GM19372 (cell line): ENCODE data around the gene REEP1.

Experiments used
- ATAC-seq: cut with Tn5 transposase; IDR thresholded peaks from one replicate; pipeline ENCODE4 v1.9.1; 2021; ENCODE audit warnings: mild to moderate bottlenecking, low read depth, moderate library complexity; ENCODE audit not compliant: unreplicated experiment

Gene REEP1

DNA sequence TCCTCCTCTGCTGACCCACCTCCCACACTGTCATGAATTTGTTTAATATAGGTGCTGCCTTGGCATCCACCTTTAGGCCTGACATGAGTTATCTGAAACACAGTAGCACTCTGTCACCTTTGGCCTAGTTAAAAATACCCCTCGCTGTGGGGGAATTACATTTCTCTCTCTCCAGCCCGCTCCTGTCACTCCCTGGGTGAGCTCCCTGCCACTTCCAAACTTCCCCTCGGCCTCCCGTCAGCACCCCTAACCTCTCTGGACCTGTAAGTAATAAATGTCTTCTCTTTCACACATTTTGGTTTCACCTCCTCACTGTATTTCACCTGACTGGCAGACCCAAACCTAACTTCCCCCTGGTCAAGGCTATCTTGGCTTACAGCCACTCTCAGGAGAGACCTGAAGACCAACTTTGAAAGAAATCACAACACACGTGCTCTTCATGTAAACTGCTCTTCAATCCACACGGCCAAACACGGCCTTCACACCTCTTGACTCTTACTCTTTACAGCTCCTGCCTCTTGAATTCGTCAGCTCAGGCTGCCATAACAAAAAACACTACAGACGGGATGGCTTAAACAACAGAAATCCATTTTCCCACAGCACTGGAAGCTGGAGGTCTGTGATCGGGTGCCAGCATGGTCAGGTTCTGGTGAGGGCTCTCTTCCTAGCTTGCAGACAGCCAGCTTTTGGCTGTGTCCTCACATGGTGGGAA, 28.3 kb downstream of the REEP1 start:
- no peak for ATAC-seq

DNA sequence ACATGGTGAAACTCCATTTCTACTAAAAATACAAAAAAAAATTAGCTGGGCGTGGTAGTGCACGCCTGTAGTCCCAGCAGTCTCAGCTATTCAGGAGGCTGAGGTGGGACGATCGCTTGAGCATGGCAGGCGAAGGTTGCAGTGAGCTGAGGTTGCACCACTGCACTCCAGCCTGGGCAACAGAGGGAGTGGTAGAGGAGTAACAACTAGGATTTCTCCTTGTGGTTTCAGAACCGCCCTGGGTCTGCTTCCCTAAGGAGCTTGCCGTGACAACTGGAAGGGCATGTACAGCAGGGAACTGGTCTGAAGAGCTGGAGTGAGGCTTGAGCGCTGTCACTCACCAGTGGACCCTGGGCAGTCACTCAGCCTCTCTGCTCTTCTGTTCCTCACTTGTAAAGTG, 29.1 kb downstream of the REEP1 start:
- no peak for ATAC-seq

DNA sequence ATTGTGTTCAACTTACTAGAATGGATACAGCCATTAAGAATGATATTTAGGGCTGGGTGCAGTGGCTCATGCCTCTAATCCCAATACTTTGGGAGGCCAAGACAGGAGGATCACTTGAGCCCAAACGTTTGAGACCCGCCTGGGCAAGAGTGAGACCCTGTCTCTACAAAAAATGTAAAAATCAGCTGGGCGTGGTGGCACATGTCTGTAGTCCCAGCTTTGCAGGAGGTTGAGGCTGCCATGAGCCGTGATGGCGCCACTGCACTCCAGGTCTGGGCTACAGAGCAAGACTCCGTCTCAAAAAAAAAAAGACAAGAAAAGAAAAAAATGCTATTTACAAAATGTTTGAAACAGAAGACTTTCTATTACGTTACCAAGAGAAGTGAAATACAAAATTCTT, 30.0 kb downstream of the REEP1 start:
- no peak for ATAC-seq

DNA sequence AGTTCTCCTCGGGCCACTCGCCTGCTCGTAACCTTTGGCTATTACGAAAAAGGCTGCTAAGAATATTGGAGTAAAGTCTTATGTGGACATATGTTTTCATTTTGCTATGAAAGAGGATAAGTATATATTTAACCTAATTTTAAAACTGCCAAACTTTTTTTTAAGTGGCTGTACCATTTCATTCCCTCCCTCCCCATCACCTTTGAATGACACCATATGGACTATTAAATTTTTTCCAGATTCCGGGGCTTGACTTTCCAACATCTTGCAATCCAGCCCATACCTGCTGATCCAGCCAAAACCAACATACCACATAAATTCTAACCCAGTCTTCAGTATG, 31.5 kb downstream of the REEP1 start:
- no peak for ATAC-seq

DNA sequence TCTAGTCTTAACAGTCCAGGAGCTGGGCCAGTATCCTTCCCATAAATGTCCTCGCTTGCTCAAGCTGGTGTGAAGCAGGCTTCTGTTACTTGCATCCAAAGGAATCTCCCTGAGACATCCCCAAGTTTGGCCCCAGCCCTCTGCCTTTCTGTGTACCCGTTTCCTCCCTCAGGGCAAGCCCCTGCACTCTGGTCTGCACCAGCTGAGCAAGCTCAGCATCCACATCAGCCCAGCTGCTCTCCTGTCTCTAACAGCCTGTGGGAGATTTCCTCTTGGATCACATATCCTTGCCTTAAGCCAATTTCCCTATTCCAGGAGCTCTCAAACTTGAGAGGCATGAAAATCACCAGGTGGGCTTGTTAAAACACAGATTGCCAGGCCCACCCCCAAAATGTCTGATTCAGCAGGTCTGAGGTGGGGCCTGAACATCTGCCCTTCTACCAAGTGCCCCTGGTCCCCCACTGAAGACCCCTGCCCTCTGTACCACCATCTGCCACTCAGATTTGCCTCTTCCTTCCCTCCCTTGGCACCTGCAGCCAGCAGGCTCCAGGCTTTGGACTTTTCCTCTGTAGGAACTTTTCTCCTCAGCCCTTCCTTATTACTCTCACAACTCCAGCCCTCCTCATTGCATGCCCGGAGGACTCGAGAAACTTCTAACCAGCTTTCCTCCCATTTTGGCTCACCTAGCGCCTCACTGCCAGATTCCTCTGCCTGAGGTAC, 32.1 kb downstream of the REEP1 start:
- ATAC-seq: no peak

DNA sequence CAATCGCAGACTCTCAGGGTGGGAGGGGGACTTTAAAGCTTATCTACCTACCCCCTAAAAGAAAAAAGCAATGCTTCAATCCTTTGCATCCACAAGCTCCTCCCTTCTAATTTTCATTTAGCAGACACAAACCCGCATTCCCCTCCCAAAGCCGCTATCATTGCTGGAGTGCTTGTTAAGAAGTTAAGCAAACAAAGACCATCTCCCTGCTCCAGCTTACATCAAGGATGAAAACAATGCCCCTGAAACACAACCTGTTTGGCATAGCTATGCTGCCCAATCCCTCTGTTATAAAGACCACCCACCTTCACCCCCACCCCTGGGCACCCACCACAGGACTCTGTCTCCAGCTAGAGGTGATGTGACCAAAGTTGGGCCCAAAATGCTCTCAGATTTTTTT, 33.0 kb downstream of the REEP1 start:
- ATAC-seq: no peak

DNA sequence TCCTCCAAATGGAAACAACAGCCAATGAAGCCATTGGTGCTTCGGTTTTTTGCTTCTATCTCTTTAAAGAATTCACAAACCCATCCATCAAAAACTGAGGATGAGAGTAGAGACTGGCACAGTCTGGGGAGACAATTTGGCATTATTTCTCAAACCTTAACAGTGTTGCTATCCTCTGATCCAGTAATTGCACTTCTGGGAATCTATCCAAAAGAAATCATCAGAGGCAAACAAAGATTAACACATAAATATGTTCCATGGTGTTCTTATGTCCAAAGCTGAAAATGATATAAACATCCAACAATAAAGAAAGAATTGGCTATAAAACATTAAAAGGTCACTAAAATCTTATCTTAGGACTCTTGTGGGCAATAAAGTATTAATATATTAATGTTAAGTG, 35.1 kb downstream of the REEP1 start:
- ATAC-seq: no peak

DNA sequence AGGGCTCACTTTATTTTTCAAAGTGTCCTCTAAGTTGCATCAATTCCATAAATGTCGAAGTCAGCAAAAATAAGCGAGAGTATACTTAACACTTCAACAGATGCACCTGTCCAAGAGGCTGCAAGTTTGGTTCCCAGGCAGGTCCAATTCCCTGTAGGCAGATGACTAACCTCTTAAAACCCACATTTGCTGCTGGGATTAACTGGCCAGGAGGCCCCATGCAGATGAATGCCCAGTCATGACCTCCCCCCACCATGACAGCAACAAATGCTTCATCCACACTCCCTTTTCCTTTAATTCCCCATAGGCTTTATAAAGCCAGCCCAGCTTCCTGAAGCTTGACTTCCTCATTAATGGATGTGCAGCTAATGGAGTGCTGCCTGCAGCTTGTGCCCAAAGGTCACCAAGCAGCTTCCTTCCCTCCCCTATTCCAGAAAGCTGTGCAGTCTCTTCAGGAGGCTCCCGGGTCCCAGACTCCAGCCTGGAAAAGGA, 35.7 kb downstream of the REEP1 start:
- no peak for ATAC-seq

DNA sequence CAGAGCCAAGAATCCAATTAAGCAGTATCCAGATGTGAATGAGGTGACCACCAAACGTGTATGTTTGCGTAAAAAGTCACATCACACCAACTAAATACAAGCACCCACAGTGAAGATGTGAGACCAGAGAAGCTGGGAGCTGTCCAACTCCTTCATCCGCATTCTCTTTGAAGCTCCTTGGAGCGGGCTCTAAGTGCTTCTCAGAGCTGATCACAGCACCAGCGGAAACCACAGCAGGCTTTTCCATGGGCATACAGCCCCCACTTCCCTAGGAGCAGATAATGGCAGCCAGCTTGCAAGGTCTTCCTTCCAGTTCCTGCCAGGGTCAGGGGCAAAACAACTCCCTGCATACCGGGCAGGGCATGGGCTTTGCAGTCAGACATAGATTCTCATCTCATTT, 36.4 kb downstream of the REEP1 start:
- no peak for ATAC-seq

DNA sequence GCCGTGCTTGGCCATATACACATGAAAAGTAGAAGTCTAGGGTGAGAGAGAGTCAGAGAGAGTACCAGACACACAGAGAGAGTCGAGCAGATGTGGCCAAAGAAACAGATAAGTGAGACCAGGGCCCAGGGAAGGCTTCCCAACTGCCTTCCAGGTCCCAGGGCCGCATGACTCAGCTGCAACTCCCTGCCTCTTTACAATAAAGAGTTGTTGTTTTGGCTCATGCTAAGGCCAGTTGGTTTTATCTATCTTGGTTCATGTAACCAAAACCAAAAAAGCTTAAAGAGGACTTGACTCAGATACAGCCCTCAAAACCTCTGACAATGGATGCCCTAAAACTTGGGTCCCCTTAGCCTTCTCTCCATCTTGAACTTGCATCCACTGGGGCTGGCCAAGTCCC, 36.9 kb downstream of the REEP1 start:
- no peak for ATAC-seq

DNA sequence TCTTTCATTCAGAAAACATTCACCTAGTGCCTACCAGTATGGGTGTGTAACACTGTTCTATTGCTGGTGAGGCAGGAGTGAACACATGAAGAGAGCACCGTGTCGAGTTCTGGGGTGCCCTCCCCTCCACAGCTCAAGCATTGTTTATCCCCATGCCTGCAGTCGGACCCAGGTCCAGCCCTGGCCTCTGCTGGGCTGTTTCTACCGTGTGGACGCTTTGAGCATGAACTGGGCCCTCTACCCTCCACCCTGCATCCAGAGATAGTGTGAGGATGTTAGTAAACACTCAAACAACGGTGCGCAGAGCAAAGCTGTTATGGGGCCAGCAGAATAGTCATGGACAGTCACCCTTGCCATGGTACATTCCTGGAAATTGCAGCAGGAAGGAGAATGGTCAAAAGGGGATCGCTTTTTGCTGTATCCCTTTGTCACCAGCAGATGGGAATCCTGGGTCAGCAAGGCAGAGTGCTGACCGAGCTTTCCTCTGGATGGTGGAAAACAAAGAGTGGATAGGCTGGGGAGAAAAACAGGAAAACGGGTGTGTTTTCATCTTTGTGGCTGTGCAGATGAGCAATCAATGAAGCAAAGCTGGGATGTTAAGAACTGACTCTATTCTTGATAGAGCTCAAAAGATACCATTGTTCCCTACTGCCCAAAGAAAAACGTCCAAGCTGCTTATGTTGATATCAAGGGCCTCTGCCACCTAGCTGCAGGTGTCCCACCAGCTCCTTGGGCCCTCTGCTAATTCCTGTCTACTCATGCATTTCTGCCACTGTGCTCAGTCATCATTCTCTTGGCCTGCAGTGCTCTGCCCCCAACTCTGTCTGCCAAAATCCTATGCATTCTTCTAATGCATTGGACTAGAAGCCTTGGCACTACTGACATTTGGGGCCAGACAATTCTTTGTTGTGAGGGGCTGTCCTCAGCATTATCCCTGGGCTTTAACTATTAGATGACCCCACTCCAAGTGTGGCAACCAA, 38.7 kb downstream of the REEP1 start:
- no peak for ATAC-seq

DNA sequence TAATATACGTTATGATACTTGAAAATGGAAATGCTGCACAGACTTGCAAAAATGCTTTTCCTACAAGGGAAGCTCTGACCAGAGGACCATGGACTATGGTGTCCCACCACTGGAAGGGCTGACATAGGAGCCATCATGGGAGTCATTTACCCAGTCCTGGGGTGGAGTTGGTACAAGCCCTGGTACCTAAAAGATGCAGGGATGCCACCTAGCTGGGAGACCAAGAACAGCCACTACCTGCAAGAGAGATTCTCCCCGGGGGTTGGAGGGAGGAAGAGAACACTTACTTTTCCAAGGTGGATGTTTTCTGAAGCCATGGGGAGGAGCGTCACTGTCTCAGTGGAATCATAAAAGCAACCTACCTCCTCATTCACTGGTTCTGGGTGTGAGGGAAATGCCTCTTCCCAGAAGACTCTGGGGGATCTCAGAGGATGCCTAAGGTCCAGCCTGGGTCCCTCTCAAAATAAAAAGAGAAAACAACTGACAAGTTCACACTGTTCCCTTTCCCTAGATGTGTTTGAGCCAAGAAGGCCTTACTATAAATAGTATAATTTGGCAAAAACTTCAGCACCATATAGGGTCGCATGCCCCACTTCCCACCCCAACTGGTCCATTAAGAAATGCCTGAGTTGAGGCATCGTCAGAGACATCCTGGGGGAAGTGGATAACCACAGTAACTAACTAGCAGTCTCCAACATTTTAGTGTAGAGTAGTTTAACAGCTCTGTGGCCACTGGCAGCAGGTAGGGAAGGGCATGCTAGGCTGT, 39.9 kb downstream of the REEP1 start:
- ATAC-seq: no peak

DNA sequence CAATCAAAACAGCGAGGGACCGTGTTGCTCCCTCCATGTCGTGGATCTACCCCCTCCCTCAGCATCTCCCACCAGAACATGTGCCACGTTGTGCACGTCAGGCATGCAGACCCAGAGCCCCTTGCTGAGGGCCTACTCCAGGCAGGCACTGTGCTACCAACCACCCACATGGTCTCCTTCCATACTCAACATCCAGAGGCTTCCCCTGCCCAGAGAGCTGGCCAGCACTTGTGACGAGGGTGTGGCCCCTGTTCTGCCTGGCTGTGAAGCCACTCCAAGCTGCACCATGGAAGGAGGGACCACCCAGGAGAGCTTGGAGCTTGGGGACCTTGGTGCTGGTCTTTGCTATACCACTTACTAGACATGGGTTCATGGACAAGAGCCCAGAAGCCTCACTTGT, 40.5 kb downstream of the REEP1 start:
- no peak for ATAC-seq

DNA sequence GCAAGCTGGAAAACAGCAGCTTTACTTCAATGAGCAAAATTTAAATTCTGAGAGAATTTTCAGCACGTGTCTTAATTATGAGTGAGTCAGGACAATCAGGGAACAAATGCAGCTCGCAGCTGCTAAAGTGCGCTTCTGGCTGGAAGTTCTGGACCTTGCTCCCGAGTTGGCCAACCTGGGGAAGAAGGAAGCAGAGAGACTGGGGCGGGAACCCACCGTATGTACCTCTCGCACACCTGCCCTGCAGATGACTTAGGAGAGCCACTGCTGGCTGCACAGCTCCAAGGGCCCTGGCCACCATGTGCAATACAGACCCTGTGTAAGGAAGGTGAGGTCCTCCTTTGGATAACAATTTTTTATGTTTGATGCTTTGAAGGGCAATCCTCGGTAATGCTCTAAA, 42.4 kb downstream of the REEP1 start:
- ATAC-seq: no peak

DNA sequence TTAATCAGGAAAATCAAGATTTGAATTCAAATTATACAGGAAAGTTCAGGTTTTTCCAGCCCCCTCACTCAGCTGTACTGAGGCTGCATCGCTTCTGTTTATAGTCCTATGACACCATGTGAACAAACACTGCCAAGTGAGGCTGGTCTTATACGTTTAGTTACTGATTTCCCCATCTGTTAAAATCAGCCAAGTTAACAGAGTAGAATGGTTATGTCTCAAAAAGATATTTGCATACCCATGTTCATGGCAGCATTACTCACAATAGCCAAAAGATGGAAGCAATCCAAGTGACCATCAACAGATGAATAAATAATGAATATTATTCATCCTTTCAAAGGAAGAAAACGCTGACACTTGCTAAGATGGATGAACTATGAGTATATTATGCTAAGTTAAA, 43.8 kb downstream of the REEP1 start:
- no peak for ATAC-seq

DNA sequence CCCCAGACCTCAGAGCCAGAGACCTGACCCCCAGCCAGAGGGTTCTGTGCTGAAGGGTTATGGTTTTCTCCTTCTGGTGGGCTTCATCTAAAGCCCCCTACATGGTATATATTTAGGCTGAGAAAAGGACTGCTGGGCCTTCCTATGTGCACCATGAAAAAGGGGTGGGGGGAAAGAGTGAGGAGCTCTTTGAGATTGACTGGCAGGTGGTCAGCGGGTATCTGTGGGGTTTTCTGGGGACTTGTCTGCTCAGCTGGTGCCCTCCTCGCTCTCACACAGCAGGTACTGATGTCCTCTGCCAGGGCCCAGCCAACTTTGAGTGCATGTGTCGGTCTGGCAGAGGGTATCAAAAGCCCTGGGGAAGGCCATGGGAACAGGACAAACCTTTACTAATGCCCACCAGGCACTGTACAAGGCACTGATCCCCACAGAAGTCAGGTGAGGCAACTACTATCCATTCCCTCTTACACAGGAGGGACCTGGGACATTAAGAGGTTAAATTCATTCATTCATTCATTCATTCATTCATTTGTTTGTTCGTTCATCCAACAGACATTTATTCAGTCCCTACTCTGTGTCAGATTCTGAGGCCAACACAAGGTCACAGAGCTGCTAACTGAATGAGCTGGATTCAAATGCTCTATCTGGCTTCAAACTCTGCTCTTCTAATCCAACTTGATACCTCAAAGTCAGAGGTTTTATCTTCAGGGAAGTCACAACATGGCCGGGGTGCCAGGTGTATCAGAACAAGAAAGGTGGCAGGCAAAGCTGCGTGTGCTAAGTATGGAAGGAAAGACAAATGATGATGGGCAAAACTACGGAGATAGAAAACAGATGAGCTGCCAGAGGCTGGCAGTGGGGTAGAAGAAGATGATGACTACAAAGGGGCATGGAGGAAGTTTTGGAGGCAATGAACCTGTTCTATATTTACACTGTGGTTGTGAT, 44.6 kb downstream of the REEP1 start:
- ATAC-seq: no peak

DNA sequence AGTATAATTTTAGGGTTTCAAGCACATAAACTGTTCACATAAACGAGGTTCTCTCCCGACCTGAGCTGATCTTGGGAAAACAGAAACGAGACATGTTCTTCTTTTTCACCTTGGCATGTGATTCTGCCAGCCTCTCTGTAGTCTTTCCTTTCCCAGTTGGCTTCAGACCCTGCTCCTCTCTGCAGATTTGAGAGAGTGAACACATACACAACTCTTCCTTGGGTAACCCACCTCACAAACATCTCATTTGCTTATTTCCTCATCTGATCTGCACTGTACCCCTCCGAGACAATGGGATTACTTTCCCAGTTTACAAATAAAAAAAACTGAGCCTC, 46.1 kb downstream of the REEP1 start:
- no peak for ATAC-seq

DNA sequence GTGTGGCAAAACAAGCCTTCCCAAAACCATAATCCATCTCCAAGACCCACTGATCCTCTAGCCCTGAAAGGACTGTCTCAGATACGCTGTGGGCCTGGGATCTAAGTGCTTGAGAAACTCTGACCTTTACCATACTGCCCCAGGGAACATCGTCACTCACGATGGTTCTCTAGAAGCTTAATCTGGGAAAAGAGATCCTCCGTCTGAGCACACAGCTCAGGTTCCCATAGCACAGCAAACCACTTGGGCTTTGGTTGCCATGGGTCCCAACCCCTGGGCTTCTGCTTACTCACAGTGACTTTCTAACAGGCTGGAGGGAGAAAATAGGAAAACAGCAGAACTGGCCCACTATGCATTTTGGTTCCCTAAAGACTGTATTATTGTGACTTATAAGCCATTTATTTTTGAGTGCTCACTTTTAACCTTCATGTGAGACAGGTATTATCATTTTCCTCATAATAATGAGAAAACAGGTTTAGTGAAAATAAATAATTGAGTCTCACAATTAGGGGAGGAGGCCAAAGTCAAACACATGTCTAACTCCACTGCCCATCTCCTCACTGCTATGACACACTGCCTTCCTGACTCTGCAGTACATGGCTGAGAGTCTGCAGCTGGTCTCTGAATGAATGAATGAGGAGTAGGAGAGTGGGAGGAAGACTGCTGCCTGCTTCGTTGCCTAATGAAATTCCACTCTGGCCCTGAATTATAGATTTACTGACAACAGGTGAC, 46.7 kb downstream of the REEP1 start:
- ATAC-seq: no peak

DNA sequence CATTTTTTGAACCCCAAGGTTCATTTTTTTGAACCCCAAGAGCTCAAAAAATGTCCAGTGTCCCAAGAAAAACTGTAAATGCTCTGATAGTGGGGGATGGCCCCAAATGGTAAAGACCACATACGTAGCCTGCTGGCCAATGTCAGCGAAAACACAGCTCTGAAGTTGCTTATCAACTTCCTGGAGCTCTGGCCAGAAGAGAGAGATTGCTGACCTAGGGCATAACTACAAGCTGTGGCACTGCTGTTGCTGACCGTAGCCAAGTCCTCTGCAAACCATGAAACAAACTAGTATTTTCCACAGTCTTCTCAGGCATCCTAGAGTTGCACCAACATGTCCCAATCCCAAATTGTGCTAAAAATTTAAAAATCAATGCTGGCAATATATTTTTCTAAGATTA, 50.9 kb downstream of the REEP1 start:
- ATAC-seq: no peak
